ENCODE measurements around the gene POP5. TPM values are rescaled to one million over a fixed set of nuclear protein-coding genes. Genes with fewer than 3 reads are reported as not detected.

The POP5 gene
- total RNA-seq, 4 donors from 2014 or later, result 20.4 to 57.4 (median 32.4) TPM

DNA sequence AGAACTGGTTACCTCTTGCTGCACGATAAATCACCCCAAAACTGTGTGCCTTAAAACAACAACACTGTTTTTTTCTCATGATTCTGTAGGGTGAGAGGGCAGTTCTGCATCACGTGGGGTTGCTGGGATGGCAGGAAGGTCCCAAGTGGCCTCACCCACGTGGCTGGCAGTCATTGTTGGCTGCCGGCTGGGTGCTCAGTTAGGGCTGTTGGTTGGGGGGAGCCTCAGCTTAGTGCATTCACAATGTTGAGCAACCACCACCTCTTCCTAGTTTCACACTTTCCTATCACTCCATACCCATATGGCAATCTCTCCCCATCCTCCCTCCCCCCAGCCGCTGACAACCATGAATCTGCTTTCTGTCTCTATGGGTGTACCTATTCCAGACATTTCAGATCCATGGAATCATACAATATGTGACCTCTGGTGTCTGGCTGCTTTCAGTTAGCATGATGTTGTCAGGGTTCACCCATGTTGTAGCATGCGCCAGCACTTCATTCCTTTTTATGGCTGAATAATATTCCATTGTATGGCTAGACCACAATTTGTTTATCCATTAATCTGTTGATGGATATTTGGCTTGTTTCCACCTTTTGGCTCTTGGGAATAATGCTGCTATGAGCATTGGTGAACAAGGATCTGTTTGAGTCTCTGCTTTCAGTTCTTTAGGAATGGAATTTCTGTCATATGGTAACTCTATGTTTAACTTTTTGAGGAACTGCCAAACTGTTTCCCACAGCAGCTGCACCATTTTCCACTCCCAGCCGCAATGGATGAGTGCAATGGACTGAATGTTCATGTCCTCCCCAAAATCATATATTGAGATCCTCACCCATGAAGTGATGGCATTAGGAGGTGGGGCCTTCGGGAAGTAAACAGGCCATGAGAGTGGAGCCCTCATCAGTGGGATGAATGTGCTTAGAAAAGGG, 11.2 kb upstream of the POP5 start:
- TF ChIP-seq, protein P1, sequence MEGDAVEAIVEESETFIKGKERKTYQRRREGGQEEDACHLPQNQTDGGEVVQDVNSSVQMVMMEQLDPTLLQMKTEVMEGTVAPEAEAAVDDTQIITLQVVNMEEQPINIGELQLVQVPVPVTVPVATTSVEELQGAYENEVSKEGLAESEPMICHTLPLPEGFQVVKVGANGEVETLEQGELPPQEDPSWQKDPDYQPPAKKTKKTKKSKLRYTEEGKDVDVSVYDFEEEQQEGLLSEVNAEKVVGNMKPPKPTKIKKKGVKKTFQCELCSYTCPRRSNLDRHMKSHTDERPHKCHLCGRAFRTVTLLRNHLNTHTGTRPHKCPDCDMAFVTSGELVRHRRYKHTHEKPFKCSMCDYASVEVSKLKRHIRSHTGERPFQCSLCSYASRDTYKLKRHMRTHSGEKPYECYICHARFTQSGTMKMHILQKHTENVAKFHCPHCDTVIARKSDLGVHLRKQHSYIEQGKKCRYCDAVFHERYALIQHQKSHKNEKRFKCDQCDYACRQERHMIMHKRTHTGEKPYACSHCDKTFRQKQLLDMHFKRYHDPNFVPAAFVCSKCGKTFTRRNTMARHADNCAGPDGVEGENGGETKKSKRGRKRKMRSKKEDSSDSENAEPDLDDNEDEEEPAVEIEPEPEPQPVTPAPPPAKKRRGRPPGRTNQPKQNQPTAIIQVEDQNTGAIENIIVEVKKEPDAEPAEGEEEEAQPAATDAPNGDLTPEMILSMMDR (IDR thresholded peaks at IDR 0.05; ENCODE audit: low read depth), result no peak

DNA sequence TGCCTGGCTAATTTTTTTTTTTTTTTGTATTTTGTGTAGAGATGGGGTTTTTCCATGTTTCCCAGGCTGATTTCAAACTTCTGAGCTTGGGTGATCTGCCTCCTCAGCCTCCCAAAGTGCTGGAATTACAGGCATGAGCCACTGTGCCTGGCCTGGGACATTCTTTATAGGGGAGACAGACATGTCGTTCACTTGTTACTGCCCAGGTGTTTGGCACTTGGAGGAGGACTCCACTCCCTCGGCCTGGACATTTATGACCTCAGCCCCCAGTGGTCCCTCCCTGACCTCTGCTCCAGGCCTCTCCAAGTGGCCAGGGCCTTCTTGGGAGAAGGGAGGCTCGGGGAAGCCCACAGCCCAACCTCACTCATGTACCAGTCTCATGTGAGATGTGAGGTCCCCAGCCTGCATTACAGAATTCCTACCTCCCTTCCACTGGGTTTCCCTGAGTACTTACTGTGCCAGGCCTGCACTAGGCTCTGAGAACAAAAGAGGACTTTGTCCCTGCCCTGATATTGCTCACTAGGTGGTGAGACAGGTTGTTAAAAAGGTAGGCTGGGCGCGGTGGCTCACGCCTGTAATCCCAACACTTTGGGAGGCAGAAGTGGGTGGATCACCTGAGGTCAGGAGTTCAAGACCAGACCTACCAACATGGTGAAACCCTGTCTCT, 9.7 kb upstream of the POP5 start:
- TF ChIP-seq, protein P1 (IDR thresholded peaks at IDR 0.05; ENCODE audit: low read depth), result no peak

DNA sequence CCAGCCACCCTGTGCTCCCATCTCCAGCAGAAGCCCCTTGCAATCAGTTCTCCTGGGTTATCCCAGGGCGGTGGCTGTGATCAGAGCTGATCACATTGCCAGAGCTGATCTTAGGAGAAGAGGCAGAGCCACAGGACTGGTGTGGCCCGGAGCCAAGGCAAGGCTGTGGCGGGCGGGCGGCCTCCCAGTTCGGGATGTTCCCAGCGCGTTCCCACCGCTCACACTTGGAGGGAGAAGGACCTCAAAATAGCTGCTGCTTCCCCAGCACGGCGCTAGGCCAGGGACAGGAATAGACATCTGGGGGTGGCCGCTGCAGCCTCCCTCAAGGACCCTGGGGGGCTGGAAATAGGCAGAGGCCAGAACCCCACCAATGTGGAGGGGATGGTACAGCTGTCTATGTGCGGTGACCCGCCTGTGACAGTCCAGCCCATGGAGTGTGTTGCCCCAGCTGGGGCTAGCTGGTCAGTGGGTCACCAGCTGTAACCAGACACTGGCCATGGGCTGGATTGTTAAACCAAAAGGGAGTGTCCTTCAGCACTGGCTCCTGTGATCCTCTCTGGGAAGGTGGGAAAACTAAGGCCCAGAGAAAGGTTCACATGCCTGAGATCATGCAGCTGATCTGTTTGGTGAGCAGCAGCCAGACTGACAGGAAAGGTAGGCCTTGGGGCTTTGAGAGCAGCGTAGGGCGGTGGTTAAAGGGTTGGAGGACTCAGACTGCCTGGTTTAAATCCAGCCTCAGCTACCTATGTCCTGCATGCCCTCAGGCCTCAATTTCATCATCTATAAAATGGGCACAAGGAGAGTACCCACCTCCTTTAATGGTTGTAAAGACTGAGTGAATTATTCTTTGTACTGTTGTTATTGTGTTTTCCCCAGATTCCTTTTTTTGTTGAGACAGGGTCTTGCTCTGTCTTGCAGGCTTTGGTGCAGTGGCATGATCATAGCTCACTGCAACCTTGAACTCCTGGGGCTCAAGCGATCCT, 8.0 kb upstream of the POP5 start:
- TF ChIP-seq, protein P1 (IDR thresholded peaks at IDR 0.05; ENCODE audit: low read depth), result no peak

DNA sequence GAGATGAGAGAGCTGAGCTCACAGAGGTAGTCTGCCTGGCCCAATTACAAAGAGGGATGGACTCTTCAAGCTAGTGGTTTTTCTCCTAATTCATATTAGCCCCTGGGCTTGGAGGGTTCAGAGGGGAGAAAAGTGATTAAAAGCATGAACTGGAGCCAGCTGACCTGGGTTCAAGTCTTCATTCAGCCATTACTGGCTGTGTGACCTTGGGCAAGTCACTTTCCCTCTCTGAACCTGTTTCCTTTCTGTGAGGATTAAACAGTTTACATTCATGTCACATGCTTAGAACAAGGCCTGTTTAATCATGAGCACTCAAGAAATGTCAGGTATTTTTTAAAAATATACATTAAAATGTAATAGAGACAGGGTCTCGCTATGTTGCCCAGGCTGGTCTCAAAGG, 7.2 kb upstream of the POP5 start:
- TF ChIP-seq, protein P1 (IDR thresholded peaks at IDR 0.05; ENCODE audit: low read depth), result no peak

DNA sequence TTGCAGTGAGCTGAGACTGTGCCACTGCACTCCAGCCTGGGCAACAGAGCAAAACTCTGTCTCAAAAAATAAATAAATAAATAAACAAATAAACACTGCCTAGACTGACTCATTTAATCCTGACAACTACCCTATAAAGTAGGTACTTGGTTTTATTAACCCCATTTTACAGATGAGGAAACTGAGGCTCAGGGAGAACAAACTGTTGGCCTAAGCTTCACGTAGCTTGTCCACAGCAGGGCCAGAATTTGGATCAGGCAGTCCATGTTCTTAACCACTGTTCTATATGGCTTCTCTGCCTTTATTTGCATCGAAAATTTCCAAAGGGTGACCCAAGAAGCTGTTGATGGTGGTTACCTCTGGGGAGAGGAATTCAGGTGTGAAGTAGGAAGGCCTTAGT, 5.7 kb upstream of the POP5 start:
- TF ChIP-seq, protein P1 (IDR thresholded peaks at IDR 0.05; ENCODE audit: low read depth), result no peak

DNA sequence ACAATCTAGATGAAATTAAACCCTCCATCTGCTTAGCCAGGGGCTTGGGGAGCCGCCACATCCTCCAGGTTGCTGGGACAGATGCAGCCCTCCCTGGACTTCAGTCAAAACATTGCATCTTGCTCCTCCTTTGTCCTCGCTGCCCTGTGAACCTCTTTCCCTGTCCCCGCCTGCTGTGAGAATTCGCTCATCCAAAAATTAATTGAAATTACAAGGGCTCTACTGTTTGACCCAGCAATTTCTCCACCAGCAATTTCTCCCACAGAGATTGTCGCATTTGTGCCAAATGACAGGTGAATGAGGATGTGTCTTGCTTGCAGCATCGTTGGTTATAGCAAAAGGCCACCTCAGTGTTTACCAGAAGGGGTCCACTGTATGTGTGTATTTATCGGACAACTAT, 5.0 kb upstream of the POP5 start:
- TF ChIP-seq, protein P1 (IDR thresholded peaks at IDR 0.05; ENCODE audit: low read depth), result no peak

Measured in subcutaneous adipose tissue (tissue), 4 donors.